Smooth muscle cell (in vitro differentiated cells): Measurements from ENCODE around the gene ARHGAP8. TPM values are rescaled to one million over a fixed set of nuclear protein-coding genes. Genes with fewer than 3 reads are reported as not detected.

Experiments used
- DNase-seq: peaks from one replicate; lab custom pipeline; 2025; ENCODE audit not compliant: unreplicated experiment; lab: John Stamatoyannopoulos, UW
- H2AFZ ChIP-seq: fragments of 200-600 bp; sonication (generic); 2 replicates; pipeline ENCODE4 v1.6.0; 2016; ENCODE audit warnings: antibody characterized with exemption, low read depth, mild to moderate bottlenecking
- H3F3A ChIP-seq: fragments of 200-600 bp; sonication (generic); 2 replicates; pipeline ENCODE4 v1.6.0; 2017; ENCODE audit warnings: antibody characterized with exemption, low read depth
- H3K27ac ChIP-seq: fragments of 200-600 bp; sonication (generic); 2 replicates; pipeline ENCODE4 v1.5.1; 2016; ENCODE audit warnings: low read depth, mild to moderate bottlenecking
- H3K27me3 ChIP-seq: fragments of 200-600 bp; sonication (generic); 2 replicates; pipeline ENCODE4 v1.6.1; 2016; ENCODE audit warnings: low read depth, mild to moderate bottlenecking
- H3K36me3 ChIP-seq: fragments of 200-600 bp; sonication (generic); 2 replicates; pipeline ENCODE4 v1.5.1; 2016; ENCODE audit warnings: low read depth
- H3K4me1 ChIP-seq: fragments of 200-600 bp; sonication (generic); 2 replicates; pipeline ENCODE4 v1.5.1; 2016; ENCODE audit warnings: low read depth
- H3K4me2 ChIP-seq: fragments of 200-600 bp; sonication (generic); 2 replicates; pipeline ENCODE4 v1.6.0; 2016; ENCODE audit warnings: mild to moderate bottlenecking
- H3K4me3 ChIP-seq: fragments of 200-600 bp; sonication (generic); 2 replicates; pipeline ENCODE4 v1.5.1; 2016; ENCODE audit warnings: mild to moderate bottlenecking
- H3K79me2 ChIP-seq: fragments of 200-600 bp; sonication (generic); 2 replicates; pipeline ENCODE4 v1.6.0; 2016; ENCODE audit warnings: low read depth, mild to moderate bottlenecking
- H3K9ac ChIP-seq: fragments of 200-600 bp; sonication (generic); 2 replicates; pipeline ENCODE4 v1.6.0; 2016; ENCODE audit warnings: low read depth
- H3K9me3 ChIP-seq: fragments of 200-600 bp; sonication (generic); replicated peaks from 2 replicates; pipeline ENCODE4 v1.5.1; 2016; ENCODE audit warnings: low read depth
- H4K20me1 ChIP-seq: fragments of 200-600 bp; sonication (generic); 2 replicates; pipeline ENCODE4 v1.6.0; 2016; ENCODE audit warnings: low read depth
- CTCF ChIP-seq: fragments of 200-600 bp; sonication (generic); IDR thresholded peaks from 2 replicates; pipeline ENCODE4 v1.5.1; 2017; ENCODE audit warnings: borderline replicate concordance, mild to moderate bottlenecking, antibody characterized with exemption; ENCODE audit not compliant: insufficient read depth, poor library complexity, severe bottlenecking
- WGBS: methylation state at CpG from one replicate; pipeline ENCODE4 v1.1.7; 2016; ENCODE audit warnings: low lambda C conversion rate; 5-methylcytosine and 5-hydroxymethylcytosine counted together
- polyA plus RNA-seq: library from polyadenylated mRNA; unstranded; fragments of >200 nt; fragmentation: Nextera tagmentation; extraction: Ambion mirVana; gene quantifications from 2 replicates; pipeline ENCODE4 v1.2.1, GENCODE V29; 2016
- total RNA-seq: library from RNA; depleted of rRNA; stranded (reverse); fragments of >200 nt; gene quantifications from 2 replicates; pipeline ENCODE4 v1.2.3, GENCODE V29; 2014

ARHGAP8 gene
- total and polyA plus RNA-seq, 2 experiments from 2014 or later = 5.8 to 11.4 TPM

DNA sequence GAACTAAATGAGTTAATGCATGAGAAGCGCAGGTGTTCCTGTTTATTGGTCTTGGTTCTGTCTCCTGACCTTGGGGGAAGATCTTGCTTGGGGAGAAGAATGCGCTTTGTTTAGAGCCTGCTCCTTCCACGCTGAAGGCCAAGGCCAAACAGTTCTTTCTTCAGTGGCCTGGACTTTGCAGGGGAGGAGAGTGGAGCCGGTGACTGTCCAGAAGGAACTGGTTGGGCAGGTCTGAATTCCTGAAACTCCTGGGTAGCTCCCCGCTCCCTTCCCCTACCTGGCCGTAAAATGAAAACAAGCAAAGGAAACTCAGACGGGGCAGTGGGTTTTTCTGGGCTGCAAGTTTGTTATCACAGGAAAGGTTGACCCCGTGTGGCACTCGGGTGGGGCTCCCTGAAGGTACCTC is 3.6 kb downstream of the ARHGAP8 start:
- H4K20me1 ChIP-seq = peaks cover 16% of the 10 kb centered on the region
- H3K4me3 ChIP-seq = no peak overlapping the region
- peak overlapping the region; percentile 42 for H3K27ac ChIP-seq
- no peaks in the 10 kb centered on the region for H3F3A ChIP-seq
- peaks cover 5% of the 10 kb centered on the region for H3K4me1 ChIP-seq
- TF ChIP-seq CTCF = no peak
- no peaks in the 10 kb centered on the region for H3K9me3 ChIP-seq
- H3K36me3 ChIP-seq = no peaks in the 10 kb centered on the region
- no peaks in the 10 kb centered on the region for H3K79me2 ChIP-seq
- H3K27me3 ChIP-seq = peaks cover 24% of the 10 kb centered on the region
- no peak for DNase-seq
- 47% methylated on average over 9 of the region's 9 CpGs for WGBS
- H2AFZ ChIP-seq = no peak overlapping the region
- H3K9ac ChIP-seq = no peak overlapping the region
- H3K4me2 ChIP-seq = no peak overlapping the region

- Histone ChIP-seq H3K79me2 (no peaks in the 10 kb centered on the region), H3K4me3 (no peak overlapping the region), H3K9ac (no peak overlapping the region), H3F3A (no peaks in the 10 kb centered on the region), H4K20me1 (peaks cover 15% of the 10 kb centered on the region), H3K27ac (no peak overlapping the region), H3K4me2 (no peak overlapping the region), H3K4me1 (no peaks in the 10 kb centered on the region), H2AFZ (no peak overlapping the region), H3K36me3 (no peaks in the 10 kb centered on the region), H3K27me3 (peaks cover 3% of the 10 kb centered on the region), H3K9me3 (no peaks in the 10 kb centered on the region)
- DNase-seq = no peak
- 76% methylated on average over 11 of the region's 11 CpGs for WGBS
- no peak for TF ChIP-seq CTCF
Measured at GRCh38 chr22:44758344-44758973, 6.1 kb downstream of the ARHGAP8 start.

- Histone ChIP-seq H2AFZ (no peak overlapping the region), H3K27me3 (no peaks in the 10 kb centered on the region), H4K20me1 (peaks cover 11% of the 10 kb centered on the region), H3K79me2 (no peaks in the 10 kb centered on the region), H3K4me2 (no peak overlapping the region), H3K4me3 (no peak overlapping the region), H3K9me3 (no peaks in the 10 kb centered on the region), H3K4me1 (no peaks in the 10 kb centered on the region), H3F3A (no peaks in the 10 kb centered on the region), H3K9ac (no peak overlapping the region), H3K36me3 (no peaks in the 10 kb centered on the region), H3K27ac (no peak overlapping the region)
- DNase-seq = no peak
- 83% methylated on average over 6 of the region's 6 CpGs for WGBS
- no peak for TF ChIP-seq CTCF
Measured at GRCh38 chr22:44759001-44759400, 6.6 kb downstream of the ARHGAP8 start.
